HG03097 (cell line): ENCODE data around the gene PDE8B.

Experiments
- ATAC-seq: cut with Tn5 transposase; IDR thresholded peaks from one replicate; pipeline ENCODE4 v1.9.1; 2021; ENCODE audit not compliant: unreplicated experiment, low FRiP score

PDE8B gene

DNA sequence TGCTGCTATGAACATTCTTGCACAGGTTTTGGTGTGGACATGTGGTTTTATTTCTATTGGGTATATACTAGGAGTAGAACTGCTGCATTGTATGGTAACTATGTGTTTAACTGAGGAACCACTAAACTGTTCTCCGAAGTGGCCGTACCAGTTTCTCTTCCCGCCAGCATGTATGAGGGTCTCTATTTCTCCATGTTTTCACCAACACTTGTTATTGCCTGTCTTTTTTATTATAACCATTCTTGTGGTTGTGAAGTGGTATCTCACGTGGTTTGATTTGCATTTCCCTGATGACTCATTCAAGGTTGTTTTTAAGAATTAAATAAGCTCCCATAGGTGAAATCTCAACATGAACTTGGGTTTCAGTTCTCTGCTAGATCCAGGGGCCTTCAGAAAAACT lies 19.4 kb downstream of the PDE8B start:
- no peak for ATAC-seq

- no peak for ATAC-seq
Observed at GRCh38 chr5:77230727-77231470, 20.4 kb downstream of the PDE8B start.

DNA sequence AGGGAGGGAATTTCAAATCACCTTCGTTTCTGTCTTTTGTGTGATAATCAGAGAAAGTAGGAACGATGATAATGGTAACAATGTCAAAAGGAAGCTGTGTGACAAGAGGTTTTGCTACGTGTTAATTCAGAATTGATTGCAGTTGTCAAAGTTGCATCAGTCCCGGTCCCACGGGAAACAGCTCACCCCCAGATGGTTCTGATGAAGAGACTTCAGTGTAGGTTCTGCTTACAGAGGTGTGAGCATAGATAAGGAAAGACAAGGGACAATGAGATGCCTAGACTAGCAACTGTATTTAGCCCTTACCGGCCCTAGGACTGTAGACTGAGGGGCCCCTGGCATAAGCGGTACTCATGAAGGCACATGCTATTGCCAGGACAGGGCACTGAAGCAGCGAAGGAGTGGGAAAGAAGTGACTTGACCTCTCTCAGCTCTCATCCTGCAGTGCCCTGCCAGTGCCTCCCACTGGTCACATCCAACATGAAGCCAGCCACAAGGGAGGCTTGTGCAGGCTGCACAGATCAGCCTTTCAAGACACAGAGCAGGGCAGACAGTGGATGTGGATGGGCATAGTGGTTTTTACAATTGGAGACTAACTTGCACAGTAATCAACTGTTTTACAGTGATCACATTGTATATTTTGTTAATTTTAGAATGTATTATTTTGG lies 21.1 kb downstream of the PDE8B start:
- ATAC-seq: no peak

DNA sequence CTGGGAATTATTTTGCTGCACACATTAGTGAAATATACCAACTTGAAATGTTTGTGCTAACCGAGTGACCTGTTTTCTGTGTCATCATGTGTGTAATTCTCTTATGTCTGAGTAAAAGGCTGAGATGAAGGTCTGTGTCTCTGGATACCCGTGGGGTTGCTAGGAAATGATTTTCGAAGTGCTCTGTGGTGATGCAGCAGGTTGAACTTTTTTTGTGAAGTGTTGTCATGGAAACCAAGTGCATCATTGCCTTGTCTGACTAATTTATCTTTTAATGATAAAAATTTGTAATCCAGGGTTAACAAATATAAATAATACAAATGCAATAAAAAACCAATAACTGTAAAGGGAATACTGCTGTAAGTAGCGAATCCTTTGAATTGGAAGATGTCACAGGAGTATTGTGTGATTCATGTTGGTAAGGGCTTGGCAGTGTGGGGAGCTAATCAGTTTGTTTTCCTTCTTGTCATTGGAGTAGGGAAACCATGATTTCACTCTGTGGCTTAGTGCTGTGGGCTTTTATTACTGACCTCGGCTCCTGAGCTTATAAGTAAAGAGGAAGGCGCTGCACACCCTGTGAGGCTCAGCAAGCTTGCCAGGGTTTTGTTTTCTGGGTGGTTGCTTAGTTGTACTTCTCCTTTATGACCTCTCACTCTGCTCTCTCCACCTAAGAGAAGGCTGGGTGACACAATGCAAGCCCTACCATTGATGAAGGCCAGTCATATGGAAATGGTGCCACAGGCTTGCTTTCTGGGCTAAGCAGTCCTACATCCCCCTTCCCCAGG lies 22.3 kb downstream of the PDE8B start:
- no peak for ATAC-seq

- no peak for ATAC-seq
Observed at GRCh38 chr5:77235846-77236721, 25.6 kb downstream of the PDE8B start.

DNA sequence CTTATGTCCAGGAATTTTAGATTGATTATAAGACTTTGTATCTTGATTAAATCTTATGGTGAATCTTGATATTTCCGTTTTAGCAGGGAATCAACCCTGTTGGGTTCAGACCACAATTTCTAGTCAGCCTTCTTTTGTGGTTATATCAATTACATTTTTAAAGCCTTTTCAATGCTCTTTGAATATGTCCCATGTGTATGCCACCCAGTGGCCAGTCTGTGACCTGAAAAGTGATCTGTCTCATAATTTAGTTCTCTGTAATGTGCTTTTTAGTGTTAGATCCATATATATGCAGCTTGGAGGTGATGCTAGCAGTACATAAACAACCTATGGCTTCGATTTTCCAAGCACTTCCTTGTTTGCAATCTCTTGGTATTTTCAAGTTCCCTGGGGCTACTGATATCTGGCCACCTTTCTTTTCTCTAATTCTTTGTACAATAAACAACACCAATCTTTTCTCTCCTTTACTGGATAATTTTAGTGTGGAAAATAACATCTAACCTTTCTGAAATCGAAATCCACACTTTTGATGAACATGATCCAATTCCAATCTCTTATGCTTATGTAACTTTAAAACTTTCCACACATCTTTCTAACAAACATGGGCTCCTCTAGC lies 28.8 kb downstream of the PDE8B start:
- ATAC-seq: no peak

GRCh38 chr5:77241444-77241843 lies 31.0 kb downstream of the PDE8B start:
- ATAC-seq: no peak

- no peak for ATAC-seq
Observed at GRCh38 chr5:77249475-77249874, 39.0 kb downstream of the PDE8B start.

- no peak for ATAC-seq
Observed at GRCh38 chr5:77250021-77250420, 39.5 kb downstream of the PDE8B start.

GRCh38 chr5:77251921-77252320 lies 41.4 kb downstream of the PDE8B start:
- no peak for ATAC-seq

GRCh38 chr5:77255617-77256016 lies 45.1 kb downstream of the PDE8B start:
- ATAC-seq: no peak

- no peak for ATAC-seq
Observed at GRCh38 chr5:77256406-77256805, 45.9 kb downstream of the PDE8B start.

DNA sequence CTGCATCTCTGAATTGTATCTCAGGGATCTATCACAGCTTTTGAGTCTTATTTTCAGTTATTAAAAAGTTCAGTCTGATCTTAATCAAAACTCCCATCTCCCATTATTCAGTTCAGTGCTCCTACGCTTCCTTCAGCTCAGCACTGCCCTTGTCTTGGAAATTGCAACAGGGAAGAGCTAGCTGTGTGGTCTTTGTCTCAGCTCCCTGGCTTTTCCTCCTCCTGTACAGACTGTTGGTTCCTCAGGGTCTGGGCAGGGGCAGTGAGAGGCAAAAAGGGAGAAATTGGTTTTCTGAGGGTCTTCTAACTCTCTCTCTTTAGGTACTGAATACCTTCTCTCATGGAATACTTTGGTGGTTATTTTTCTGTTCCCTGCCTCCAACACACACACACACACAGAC lies 48.2 kb downstream of the PDE8B start:
- ATAC-seq: no peak

DNA sequence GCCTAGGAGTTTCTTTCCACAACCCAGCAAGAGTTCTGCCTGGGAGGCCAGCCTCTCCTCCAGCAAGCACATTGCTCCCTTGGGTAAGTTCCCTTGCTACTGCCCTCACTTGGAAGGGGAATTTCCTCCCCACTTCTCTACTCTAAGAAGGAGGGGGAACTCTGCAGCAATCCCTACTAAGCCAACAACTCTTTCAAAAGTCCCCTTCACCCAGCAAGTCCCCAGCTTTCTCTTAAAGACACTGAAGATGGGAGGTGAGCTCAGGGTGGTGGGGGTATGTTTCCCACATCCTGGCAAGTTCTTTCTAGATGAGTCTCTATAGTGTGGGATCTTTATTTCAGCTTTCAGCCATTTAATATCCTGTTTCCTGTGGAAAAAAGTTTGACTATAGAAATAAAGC lies 49.0 kb downstream of the PDE8B start:
- ATAC-seq: no peak

GRCh38 chr5:77262697-77263096 lies 52.2 kb downstream of the PDE8B start:
- ATAC-seq: no peak

DNA sequence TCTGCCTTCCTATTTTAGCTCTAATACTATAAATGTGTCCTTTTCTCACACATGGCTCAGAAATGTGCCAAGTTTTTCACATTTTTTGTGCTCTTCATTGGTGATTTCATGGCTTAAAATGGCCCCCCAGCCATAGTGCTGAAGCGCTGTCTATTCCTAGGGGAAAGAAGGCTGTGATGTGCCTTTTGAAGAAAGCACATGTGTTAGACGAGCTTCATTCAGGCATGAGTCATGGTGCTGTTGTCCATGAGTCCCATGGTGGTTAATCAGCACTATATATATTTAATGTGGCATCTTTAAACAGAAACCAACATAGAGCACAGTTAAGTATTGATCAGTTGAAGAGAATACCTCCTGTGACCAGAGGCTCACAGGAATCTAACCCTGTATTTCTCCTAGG lies 55.8 kb downstream of the PDE8B start:
- ATAC-seq: no peak

DNA sequence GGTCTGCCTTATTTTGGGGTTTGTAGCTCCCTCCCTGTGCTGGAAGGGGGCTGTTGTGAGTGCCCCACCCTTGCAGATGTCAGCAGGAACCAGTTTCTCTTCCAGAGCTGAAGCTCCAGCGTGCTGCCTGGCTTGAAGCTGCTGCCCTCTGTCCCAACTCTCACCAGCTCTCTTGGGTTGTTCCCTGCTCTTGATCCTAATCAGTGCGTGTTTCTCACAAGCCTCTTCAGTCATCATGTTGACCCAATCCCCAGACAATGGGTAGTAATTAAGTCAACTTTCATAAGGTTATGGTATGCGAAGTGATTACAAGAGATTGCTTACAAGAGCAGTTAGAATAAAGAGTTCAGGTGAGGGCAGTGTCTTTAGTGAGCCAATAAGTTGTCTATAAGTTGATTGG lies 57.0 kb downstream of the PDE8B start:
- no peak for ATAC-seq

GRCh38 chr5:77272206-77272605 lies 61.7 kb downstream of the PDE8B start:
- no peak for ATAC-seq

DNA sequence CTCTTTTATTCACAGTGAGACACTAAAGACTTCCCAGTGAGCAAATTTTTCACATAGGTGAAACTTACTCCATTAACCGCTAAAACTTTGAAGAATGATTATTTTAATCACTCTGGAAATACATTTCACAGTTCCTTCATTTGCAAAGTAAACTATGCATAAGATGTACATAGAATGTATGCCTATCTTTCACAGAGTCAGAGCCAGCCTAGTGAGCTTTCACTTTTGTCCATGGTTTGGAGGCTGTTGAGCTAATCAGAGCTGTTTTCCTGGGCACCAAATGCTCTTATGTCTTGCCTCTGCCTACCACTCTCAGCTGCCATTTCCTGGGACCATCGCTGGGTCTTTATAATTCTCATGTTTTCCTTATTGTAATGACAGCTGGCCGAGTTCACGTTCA lies 67.3 kb downstream of the PDE8B start:
- ATAC-seq: no peak

DNA sequence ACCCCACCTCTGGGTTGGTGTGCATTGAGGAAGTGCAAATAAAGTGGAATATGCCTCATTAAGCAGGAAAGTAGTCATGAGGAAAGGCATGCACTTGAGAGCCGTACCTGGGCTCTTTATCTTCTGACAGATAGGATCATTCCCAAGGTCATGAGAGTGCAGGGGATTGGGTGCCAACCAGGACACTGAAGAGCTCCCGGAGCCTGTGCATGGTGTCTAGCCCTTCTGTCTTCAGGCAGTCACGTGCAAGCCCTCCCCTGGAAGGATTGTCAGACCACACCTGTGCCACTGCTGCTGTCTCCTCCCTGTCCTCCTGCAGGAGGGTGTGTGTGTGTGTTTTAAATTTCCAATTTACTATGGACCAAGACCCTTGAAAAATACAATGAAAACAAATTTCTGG lies 69.6 kb downstream of the PDE8B start:
- no peak for ATAC-seq
